ENCODE results near the gene ZBTB22.
A peak's percentile ranks its signal among the peaks of the same experiment; 100 is the strongest.

ZBTB22 gene

GRCh38 chr6:33329058-33329457 is 11.5 kb upstream of the ZBTB22 start:
- DNase-seq = no peak

- no peak for DNase-seq
Measured at GRCh38 chr6:33324125-33324524, 6.6 kb upstream of the ZBTB22 start.

- no peak for DNase-seq
Measured at GRCh38 chr6:33323623-33323948, 6.0 kb upstream of the ZBTB22 start.

GRCh38 chr6:33321227-33321626 is 3.7 kb upstream of the ZBTB22 start:
- no peak for DNase-seq

GRCh38 chr6:33320315-33321181 is 3.0 kb upstream of the ZBTB22 start:
- DNase-seq = no peak

- no peak for DNase-seq
Measured at GRCh38 chr6:33319939-33320314, 2.4 kb upstream of the ZBTB22 start.

GRCh38 chr6:33318426-33319073 is 1.0 kb upstream of the ZBTB22 start:
- DNase-seq = no peak

GRCh38 chr6:33317419-33317668 is 200 bp downstream of the ZBTB22 start:
- peak in 2 of 4 experiments; percentile 77 to 81 for DNase-seq

GRCh38 chr6:33316603-33317418 is 733 bp downstream of the ZBTB22 start:
- DNase-seq = no peak

GRCh38 chr6:33315793-33316602 is 1.5 kb downstream of the ZBTB22 start:
- no peak for DNase-seq

GRCh38 chr6:33314943-33315792 is 2.4 kb downstream of the ZBTB22 start:
- DNase-seq = no peak

GRCh38 chr6:33314515-33314942 is 3.0 kb downstream of the ZBTB22 start:
- peak in 3 of 4 experiments; percentile 25 to 41 (median 33) for DNase-seq

- DNase-seq = peak; percentile 52 to 71 (median 60)
Measured at GRCh38 chr6:33313709-33314514, 3.6 kb downstream of the ZBTB22 start, which contains the start of gene TAPBP. Gene TAPBP (minus strand): TSS chr6:33314078. CDS start chr6:33314041, 37 bp downstream.

GRCh38 chr6:33313105-33313708 is 4.3 kb downstream of the ZBTB22 start:
- DNase-seq = peak in 1 of 4 experiments; percentile 31

- peak; percentile 32 to 68 (median 54) for DNase-seq
Measured at GRCh38 chr6:33312361-33313104, 5.0 kb downstream of the ZBTB22 start.

GRCh38 chr6:33306356-33306755 is 11.2 kb downstream of the ZBTB22 start:
- no peak for DNase-seq

GRCh38 chr6:33305052-33305451 is 12.5 kb downstream of the ZBTB22 start:
- no peak for DNase-seq

- DNase-seq = no peak
Measured at GRCh38 chr6:33304216-33304615, 13.3 kb downstream of the ZBTB22 start.

- no peak for DNase-seq
Measured at GRCh38 chr6:33301877-33302276, 15.7 kb downstream of the ZBTB22 start.
